CD14-positive monocyte (primary cell): ENCODE measurements around the gene MAGI3. TPM values are rescaled to one million over a fixed set of nuclear protein-coding genes. Genes with fewer than 3 reads are reported as not detected.

Source experiments
- DNase-seq, 3 donors: peaks; one replicate each; pipeline ENCODE4 v3.0.0-alpha.2; 2011 to 2022
- H2AFZ ChIP-seq: 2 replicates; pipeline ENCODE4 v1.6.0; 2012; ENCODE audit warnings: mild to moderate bottlenecking, low read depth, low read length, inconsistent platforms; ENCODE audit not compliant: insufficient read depth, poor library complexity, severe bottlenecking
- H3K27ac ChIP-seq, 2 donors: 1 replicate in 1 of 2; 2 replicates in 1 of 2; pipeline ENCODE4 v1.5.1; 2012 to 2013; ENCODE audit warnings: low read length in 2 of 2, control low read depth in 1 of 2, inconsistent platforms in 1 of 2, low read depth in 1 of 2, mild to moderate bottlenecking in 1 of 2
- H3K27me3 ChIP-seq, 2 donors: one replicate each; pipeline versions ENCODE4 v1.6.0 to v1.6.1; 2011 to 2013; ENCODE audit warnings: low read length in 2 of 2; ENCODE audit not compliant: control insufficient read depth in 2 of 2, insufficient read depth in 2 of 2
- H3K36me3 ChIP-seq, 2 donors: replicated peaks in 1 of 2; 1 replicate in 1 of 2; 2 replicates in 1 of 2; pipeline versions ENCODE4 v1.5.1 to v1.6.1; 2012 to 2013; ENCODE audit warnings: low read length in 2 of 2, control low read depth in 1 of 2, inconsistent platforms in 1 of 2, mild to moderate bottlenecking in 1 of 2; ENCODE audit not compliant: insufficient read depth in 2 of 2, control insufficient read depth in 1 of 2
- H3K4me1 ChIP-seq, 2 donors: 1 replicate in 1 of 2; 2 replicates in 1 of 2; pipeline versions ENCODE4 v1.5.1 to v1.6.1; 2012 to 2013; ENCODE audit warnings: low read length in 2 of 2, control low read depth in 1 of 2, inconsistent platforms in 1 of 2, mild to moderate bottlenecking in 1 of 2, moderate library complexity in 1 of 2; ENCODE audit not compliant: insufficient read depth in 2 of 2, control insufficient read depth in 1 of 2
- H3K4me2 ChIP-seq: replicated peaks from 2 replicates; pipeline ENCODE3; 2012; ENCODE audit warnings: low read length, moderate library complexity, mild to moderate bottlenecking; ENCODE audit not compliant: poor library complexity, severe bottlenecking; ENCODE audit errors: extremely low read depth
- H3K4me3 ChIP-seq, 3 experiments: fragments of 200-600 bp in 1 of 3; sonication (generic) in 1 of 3; replicated peaks in 1 of 3; 1 replicate in 2 of 3; 2 replicates in 1 of 3; pipeline ENCODE4 v1.5.1; 2011 to 2013; ENCODE audit warnings: low read length in 3 of 3, mild to moderate bottlenecking in 3 of 3, control low read depth in 2 of 3, low read depth in 2 of 3, inconsistent platforms in 1 of 3, moderate library complexity in 1 of 3
- H3K79me2 ChIP-seq: 2 replicates; pipeline ENCODE4 v1.6.0; 2012; ENCODE audit warnings: mild to moderate bottlenecking, control low read depth, inconsistent platforms, low read length, moderate library complexity; ENCODE audit not compliant: insufficient read depth
- H3K9ac ChIP-seq: 2 replicates; pipeline ENCODE4 v1.6.0; 2017; ENCODE audit warnings: low read length, mild to moderate bottlenecking; ENCODE audit not compliant: insufficient read depth, poor library complexity, severe bottlenecking
- H3K9me3 ChIP-seq, 2 donors: replicated peaks in 1 of 2; 1 replicate in 1 of 2; 2 replicates in 1 of 2; pipeline versions ENCODE4 v1.5.1 to v1.6.1; 2012 to 2013; ENCODE audit warnings: low read length in 2 of 2, control low read depth in 1 of 2; ENCODE audit not compliant: control insufficient read depth in 1 of 2, insufficient read depth in 1 of 2
- H4K20me1 ChIP-seq: 2 replicates; pipeline ENCODE4 v1.6.0; 2012; ENCODE audit warnings: mild to moderate bottlenecking, low read length, control low read depth, moderate library complexity; ENCODE audit not compliant: insufficient read depth
- H3K27ac Mint-ChIP-seq, 7 donors: one replicate each; pipeline ENCODE4 v1.8.0; 2020; ENCODE audit warnings: mild to moderate bottlenecking in 7 of 7, mixed read lengths in 7 of 7, moderate library complexity in 6 of 7, inconsistent platforms in 2 of 7
- H3K27me3 Mint-ChIP-seq, 3 donors: one replicate each; pipeline ENCODE4 v1.8.0; 2021 to 2022; ENCODE audit warnings: low read depth in 3 of 3, mild to moderate bottlenecking in 3 of 3, mixed read lengths in 3 of 3, moderate library complexity in 3 of 3, inconsistent platforms in 1 of 3
- H3K36me3 Mint-ChIP-seq, 2 donors: one replicate each; pipeline ENCODE4 v1.8.0; 2020; ENCODE audit warnings: mixed read lengths in 2 of 2, inconsistent platforms in 1 of 2, mild to moderate bottlenecking in 1 of 2
- H3K4me1 Mint-ChIP-seq: one replicate; pipeline ENCODE4 v1.8.0; 2020; ENCODE audit warnings: mild to moderate bottlenecking, mixed read lengths
- H3K4me3 Mint-ChIP-seq, 2 donors: one replicate each; pipeline ENCODE4 v1.8.0; 2020; ENCODE audit warnings: mild to moderate bottlenecking in 2 of 2, mixed read lengths in 2 of 2, moderate library complexity in 1 of 2
- H3K9me3 Mint-ChIP-seq, 7 donors: one replicate each; pipeline ENCODE4 v1.8.0; 2020 to 2022; ENCODE audit warnings: mixed read lengths in 7 of 7, mild to moderate bottlenecking in 6 of 7, moderate library complexity in 6 of 7, inconsistent platforms in 2 of 7
- CTCF ChIP-seq: fragments of 200-600 bp; IDR thresholded peaks from one replicate; pipeline ENCODE4 v1.8.0; 2022; ENCODE audit warnings: antibody characterized with exemption, mild to moderate bottlenecking
- WGBS: methylation state at CpG from one replicate; pipeline ENCODE4 v1.1.5; 2013; ENCODE audit warnings: missing lambda C conversion rate; ENCODE audit not compliant: insufficient coverage; 5-methylcytosine and 5-hydroxymethylcytosine counted together
- intact Hi-C, 2 donors: fragments of 100-400 bp; cut with micrococcal nuclease; formaldehyde crosslinking; loops; one replicate each; pipeline versions ENCODE4 v1.15.0 to v1.15.1; 2023
- polyA plus RNA-seq, 3 donors: library from polyadenylated mRNA; depleted of rRNA in 1 of 3; unstranded in 2 of 3; stranded (reverse) in 1 of 3; fragments of 300-500 nt in 2 of 3; fragments of >200 nt in 1 of 3; fragmentation: Illumina TruSeq in 2 of 3; gene quantifications; 1 replicate in 2 of 3; 2 replicates in 1 of 3; pipeline ENCODE4 v1.2.3, GENCODE V29; 2012 to 2021

MAGI3 gene
- polyA plus RNA-seq, 3 donors, result 0.36 to 0.58 (median 0.43) TPM

- Histone ChIP-seq H3K79me2 (no peaks in the 10 kb centered on the region), H3K27me3 (peaks cover 64 to 71% of the 10 kb centered on the region in 2 donors)
These were observed 5.8 kb downstream of the MAGI3 start for GRCh38 chr1:113396102-113396501.

GRCh38 chr1:113396585-113396984, 6.3 kb downstream of the MAGI3 start:
- no peaks in the 10 kb centered on the region for H4K20me1 ChIP-seq
- no peaks in the 10 kb centered on the region for H3K9me3 ChIP-seq
- H3K27me3 Mint-ChIP-seq, result peaks cover 43 to 55% (median 47%) of the 10 kb centered on the region in 3 donors
- peaks cover 63 to 66% of the 10 kb centered on the region in 2 donors for H3K27me3 ChIP-seq
- intact Hi-C loops, result no loop called here
- no peak overlapping the region for H3K4me3 ChIP-seq
- H3K4me1 ChIP-seq, result peaks cover 2 to 4% of the 10 kb centered on the region in 2 donors
- no peaks in the 10 kb centered on the region for H3K36me3 ChIP-seq
- H3K4me2 ChIP-seq, result no peak overlapping the region
- H3K36me3 Mint-ChIP-seq, result peaks cover 0 to 5% of the 10 kb centered on the region in 2 donors
- DNase-seq, result no peak
- TF ChIP-seq CTCF, result no peak
- H2AFZ ChIP-seq, result no peak overlapping the region
- peaks cover 0 to 3% (median 0%) of the 10 kb centered on the region in 7 donors for H3K9me3 Mint-ChIP-seq
- H3K9ac ChIP-seq, result no peak overlapping the region
- H3K27ac ChIP-seq, result no peak overlapping the region
- H3K79me2 ChIP-seq, result no peaks in the 10 kb centered on the region
- peak overlapping the region in 1 of 2 donors; percentile 39 for H3K4me3 Mint-ChIP-seq
- no peak overlapping the region for H3K27ac Mint-ChIP-seq
- peaks cover 8% of the 10 kb centered on the region for H3K4me1 Mint-ChIP-seq
- no CpG with 5 or more reads among the region's 3 CpGs for WGBS

More at GRCh38 chr1:113396102-113396501, 5.8 kb downstream of the MAGI3 start:
- H3K27me3 Mint-ChIP-seq, result peaks cover 48 to 59% (median 52%) of the 10 kb centered on the region in 3 donors
- no peak overlapping the region for H3K4me2 ChIP-seq
- peaks cover 0 to 8% (median 0%) of the 10 kb centered on the region in 7 donors for H3K9me3 Mint-ChIP-seq
- no peak for TF ChIP-seq CTCF
- no peaks in the 10 kb centered on the region for H3K36me3 ChIP-seq
- peaks cover 12% of the 10 kb centered on the region for H3K4me1 Mint-ChIP-seq
- no peaks in the 10 kb centered on the region for H3K9me3 ChIP-seq
- DNase-seq, result no peak
- intact Hi-C loops, result no loop called here
- no peak overlapping the region for H3K4me3 ChIP-seq
- H3K4me1 ChIP-seq, result peaks cover 7 to 9% of the 10 kb centered on the region in 2 donors
- no peak overlapping the region for H3K27ac Mint-ChIP-seq
- no CpG with 5 or more reads among the region's 2 CpGs for WGBS
- H3K27ac ChIP-seq, result no peak overlapping the region
- H4K20me1 ChIP-seq, result no peaks in the 10 kb centered on the region
- H3K9ac ChIP-seq, result no peak overlapping the region
- H3K36me3 Mint-ChIP-seq, result peaks cover 0 to 6% of the 10 kb centered on the region in 2 donors
- no peak overlapping the region for H2AFZ ChIP-seq
- no peak overlapping the region for H3K4me3 Mint-ChIP-seq
